Measurements from ENCODE around the gene TRPM3. TPM values are rescaled to one million over a fixed set of nuclear protein-coding genes. Genes with fewer than 3 reads are reported as not detected.

Gene TRPM3
- total and polyA plus RNA-seq, 2 of the 8 experiments (the other 6 are each of a cell fraction or from before 2014, with no cell fraction given), result 2.4 to 10.9 TPM

- Histone ChIP-seq H3K36me3 (ENCODE audit: control insufficient read depth in 2 of 4, insufficient read depth in 4 of 4, low read length in 3 of 4) (no peaks in the 10 kb centered on the region), H4K8ac (ENCODE audit: extremely low read depth, insufficient read depth, low read length) (no peak overlapping the region), H3K4me2 (ENCODE audit: insufficient read depth in 1 of 2, low read depth in 2 of 2, low read length in 2 of 2) (no peak overlapping the region), H2BK5ac (ENCODE audit: low read depth, low read length) (no peak overlapping the region), H3K18ac (ENCODE audit: extremely low read depth, low read length) (no peak overlapping the region), H2BK15ac (ENCODE audit: low read length) (no peak overlapping the region), H3K79me2 (ENCODE audit: control insufficient read depth in 1 of 2, insufficient read depth in 2 of 2, low read length in 2 of 2) (no peaks in the 10 kb centered on the region), H3K27ac (ENCODE audit: low read depth, low read length) (no peak overlapping the region), H3K4me3 (ENCODE audit: extremely low read depth in 1 of 4, insufficient read depth in 2 of 4, low read depth in 3 of 4, low read length in 4 of 4) (no peak overlapping the region), H2BK20ac (ENCODE audit: low read length) (no peak overlapping the region), H2BK120ac (replicated peaks; ENCODE audit: low read depth, low read length) (no peak overlapping the region), H3K56ac (replicated peaks; ENCODE audit: insufficient read length, low read depth, low read length) (no peak overlapping the region), H2AK5ac (ENCODE audit: low read depth, low read length) (no peak overlapping the region), H4K5ac (ENCODE audit: insufficient read length, low read depth, low read length) (no peak overlapping the region), H3K23me2 (ENCODE audit: low read depth, low read length) (peaks cover 3% of the 10 kb centered on the region; the same call in 1 of the 2 replicates), H2AFZ (ENCODE audit: low read length) (no peak overlapping the region), H3K4me1 (replicated peaks in 1 of 4; ENCODE audit: control insufficient read depth in 3 of 4, insufficient read depth in 4 of 4, low read length in 3 of 4) (no peaks in the 10 kb centered on the region; a peak in 3 of 7 replicates), H3K27me3 (replicated peaks in 1 of 4; ENCODE audit: control insufficient read depth in 3 of 4, extremely low read depth in 1 of 4, insufficient read depth in 3 of 4, low read length in 3 of 4) (no peaks in the 10 kb centered on the region), H3K9ac (replicated peaks in 1 of 4; ENCODE audit: extremely low read depth in 1 of 4, low read depth in 3 of 4, low read length in 3 of 4) (no peak overlapping the region), H3K79me1 (ENCODE audit: low read depth, low read length) (no peaks in the 10 kb centered on the region), H3K9me3 (ENCODE audit: insufficient read depth in 2 of 2, low read depth in 1 of 2, low read length in 1 of 2) (no peaks in the 10 kb centered on the region), H3K4ac (replicated peaks; ENCODE audit: insufficient read length, low read depth, low read length) (no peak overlapping the region), H3K14ac (ENCODE audit: insufficient read length) (no peak overlapping the region), H2BK12ac (ENCODE audit: low read depth, low read length) (no peak overlapping the region), H3K23ac (ENCODE audit: insufficient read length) (no peak overlapping the region), H4K20me1 (replicated peaks in 1 of 2; ENCODE audit: control insufficient read depth in 1 of 2, insufficient read depth in 2 of 2, low read length in 2 of 2) (no peaks in the 10 kb centered on the region), H4K91ac (replicated peaks; ENCODE audit: insufficient read length, low read length) (no peak overlapping the region)
- ChIA-PET CTCF (ENCODE audit: partially characterized antibody) (interaction anchor here (1.7 to 2.7 kb wide), 5 partner anchors 17 to 94 kb away, joined by 4 to 7 read pairs (median 6); no protein-coding TSS in a partner anchor), POLR2A (ENCODE audit: partially characterized antibody) (interaction anchor here (1.0 to 2.3 kb wide), 3 partner anchors 10 to 153 kb away, joined by 3 to 11 read pairs (median 4); no protein-coding TSS in a partner anchor)
- DNase-seq (ENCODE audit: low read depth in 1 of 2, low spot score in 2 of 2) (no peak), FAIRE-seq (no peak)
- TF ChIP-seq SIRT6 (IDR thresholded peaks at IDR 0.05; ENCODE audit: low read length) (no peak), JUND (IDR thresholded peaks at IDR 0.05; ENCODE audit: low read length) (no peak), NANOG (IDR thresholded peaks at IDR 0.05; ENCODE audit: insufficient read depth, low read depth, low read length, poor library complexity, severe bottlenecking) (no peak), TAF1 (IDR thresholded peaks at IDR 0.05; ENCODE audit: low read depth, low read length) (no peak), MAX (IDR thresholded peaks at IDR 0.05) (no peak), TEAD4 (IDR thresholded peaks at IDR 0.05; ENCODE audit: low read depth, low read length) (no peak), FOSL1 (IDR thresholded peaks at IDR 0.05; ENCODE audit: insufficient read depth, low read depth, low read length) (no peak)
Measured at GRCh38 chr9:70573308-70573707, 548.1 kb downstream of the TRPM3 start.

Data from H1 (cell line).